ENCODE measurements around the gene MYF5.

MYF5 gene

GRCh38 chr12:80707126-80707829 is 9.4 kb upstream of the MYF5 start, which contains the start of gene MYF6:
Gene MYF6, plus strand, starts transcription at chr12:80707634. Its CDS starts 86 bp downstream, at chr12:80707720.
- DNase-seq = no peak
- intact Hi-C loops (cut with DNase I) = no loop called here

- intact Hi-C loops (cut with DNase I) = no loop called here
- DNase-seq = peak in 3 of 10 donors; percentile 61 to 82 (median 74)
Measured at GRCh38 chr12:80707830-80708258, 8.9 kb upstream of the MYF5 start.

GRCh38 chr12:80708259-80708974 is 8.3 kb upstream of the MYF5 start:
- intact Hi-C loops (cut with DNase I) = no loop called here
- peak in 2 of 10 donors; percentile 52 to 70 for DNase-seq

- intact Hi-C loops (cut with DNase I) = no loop called here
- no peak for DNase-seq
Measured at GRCh38 chr12:80708975-80709328, 7.8 kb upstream of the MYF5 start.

GRCh38 chr12:80709811-80710726 is 6.6 kb upstream of the MYF5 start:
- intact Hi-C loops (cut with DNase I) = no loop called here

GRCh38 chr12:80710727-80711449 is 5.8 kb upstream of the MYF5 start:
- no peak for DNase-seq
- intact Hi-C loops (cut with DNase I) = no loop called here

More at GRCh38 chr12:80709811-80710726, 6.6 kb upstream of the MYF5 start:
- peak in 1 of 10 donors; percentile 52 for DNase-seq

- no peak for DNase-seq
- intact Hi-C loops (cut with DNase I) = no loop called here
Measured at GRCh38 chr12:80711866-80712265, 4.8 kb upstream of the MYF5 start.

- intact Hi-C loops (cut with DNase I) = no loop called here
- DNase-seq = no peak
Measured at GRCh38 chr12:80712866-80713265, 3.8 kb upstream of the MYF5 start.

GRCh38 chr12:80713419-80713818 is 3.3 kb upstream of the MYF5 start:
- no peak for DNase-seq
- intact Hi-C loops (cut with DNase I) = no loop called here

GRCh38 chr12:80714055-80714454 is 2.7 kb upstream of the MYF5 start:
- peak in 2 of 10 donors; percentile 55 to 72 for DNase-seq
- intact Hi-C loops (cut with DNase I) = no loop called here

GRCh38 chr12:80714846-80715245 is 1.9 kb upstream of the MYF5 start:
- intact Hi-C loops (cut with DNase I) = no loop called here

GRCh38 chr12:80715713-80716249 is 931 bp upstream of the MYF5 start:
- peak in 1 of 10 donors; percentile 12 for DNase-seq
- intact Hi-C loops (cut with DNase I) = no loop called here

More at GRCh38 chr12:80714846-80715245, 1.9 kb upstream of the MYF5 start:
- no peak for DNase-seq

GRCh38 chr12:80717856-80718255 is 1.1 kb downstream of the MYF5 start:
- DNase-seq = no peak
- intact Hi-C loops (cut with DNase I) = no loop called here

GRCh38 chr12:80720516-80720915 is 3.8 kb downstream of the MYF5 start:
- intact Hi-C loops (cut with DNase I) = no loop called here
- no peak for DNase-seq

GRCh38 chr12:80721326-80721725 is 4.6 kb downstream of the MYF5 start:
- intact Hi-C loops (cut with DNase I) = no loop called here
- DNase-seq = no peak

- intact Hi-C loops (cut with DNase I) = no loop called here
- peak in 1 of 10 donors; percentile 25 for DNase-seq
Measured at GRCh38 chr12:80745851-80746505, 29.3 kb downstream of the MYF5 start.

GRCh38 chr12:80747800-80748199 is 31.1 kb downstream of the MYF5 start:
- DNase-seq = no peak

GRCh38 chr12:80749456-80749855 is 32.7 kb downstream of the MYF5 start:
- intact Hi-C loops (cut with DNase I) = no loop called here
- DNase-seq = no peak

More at GRCh38 chr12:80747800-80748199, 31.1 kb downstream of the MYF5 start:
- intact Hi-C loops (cut with DNase I) = no loop called here

- no peak for DNase-seq
- intact Hi-C loops (cut with DNase I) = no loop called here
Measured at GRCh38 chr12:80752464-80752863, 35.8 kb downstream of the MYF5 start.
